HG02588 (cell line): ENCODE measurements around the gene PLCL1.
A peak's percentile ranks its signal among the peaks of the same experiment; 100 is the strongest.

ENCODE experiments used
- ATAC-seq: cut with Tn5 transposase; IDR thresholded peaks from one replicate; pipeline ENCODE4 v1.9.1; 2021; ENCODE audit warnings: mild to moderate bottlenecking, moderate library complexity; ENCODE audit not compliant: unreplicated experiment

The PLCL1 gene

GRCh38 chr2:197804049-197804757 is at the start of gene PLCL1:
TSS of gene PLCL1 (plus strand) at chr2:197804593.
- peak; percentile 100 for ATAC-seq

- no peak for ATAC-seq
Measured at GRCh38 chr2:197759013-197759412, 45.4 kb upstream of the PLCL1 start.

DNA sequence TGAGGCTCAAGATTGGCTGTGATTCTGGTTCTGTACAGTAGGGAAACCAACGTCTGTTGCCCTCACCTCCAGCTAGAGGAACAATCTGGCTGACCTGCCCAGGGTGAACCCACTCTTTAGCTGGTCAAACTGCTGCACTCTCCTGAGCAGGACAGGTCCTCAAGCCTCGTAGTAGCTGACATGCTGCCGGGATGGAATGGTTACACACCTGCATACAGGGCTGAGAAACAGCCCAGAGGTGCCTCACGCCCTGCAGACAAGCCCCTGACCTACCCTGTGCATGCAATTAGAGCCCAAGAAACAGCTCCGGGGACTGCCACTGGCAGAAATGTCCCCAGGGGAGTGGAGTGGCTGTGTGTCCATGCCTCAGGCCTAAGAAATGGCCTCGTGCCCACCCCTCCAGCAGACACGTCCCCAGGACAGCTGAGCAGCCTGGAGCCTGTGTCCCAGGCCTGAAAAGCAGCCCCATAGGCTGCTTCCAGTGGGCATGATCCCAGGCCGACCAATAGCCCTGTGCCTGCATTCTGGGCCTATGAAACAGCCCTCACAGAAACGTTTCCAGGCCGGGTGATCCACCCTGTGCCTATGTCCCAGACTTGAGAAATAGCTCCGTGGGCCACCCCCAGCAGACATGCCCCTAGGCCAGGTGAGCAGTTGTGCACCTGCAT is 44.6 kb upstream of the PLCL1 start:
- ATAC-seq: no peak

DNA sequence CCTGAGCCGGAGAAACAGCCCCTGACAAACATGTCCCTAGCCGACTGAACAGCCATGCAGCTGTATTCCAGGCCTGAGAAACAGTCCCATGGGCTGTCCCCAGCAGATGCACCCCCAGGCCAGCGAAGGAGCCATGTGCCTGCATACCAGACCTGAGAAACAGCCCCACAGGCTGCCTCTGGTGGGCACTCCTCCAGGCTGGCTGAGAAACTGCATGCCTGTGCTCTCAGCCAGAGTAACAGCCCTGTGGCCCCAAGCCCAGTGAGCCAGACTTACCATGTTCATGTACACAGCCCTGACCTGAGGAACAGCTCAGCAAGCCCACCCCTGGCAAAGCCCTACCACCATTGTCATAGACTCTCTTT is 44.1 kb upstream of the PLCL1 start:
- ATAC-seq: no peak

DNA sequence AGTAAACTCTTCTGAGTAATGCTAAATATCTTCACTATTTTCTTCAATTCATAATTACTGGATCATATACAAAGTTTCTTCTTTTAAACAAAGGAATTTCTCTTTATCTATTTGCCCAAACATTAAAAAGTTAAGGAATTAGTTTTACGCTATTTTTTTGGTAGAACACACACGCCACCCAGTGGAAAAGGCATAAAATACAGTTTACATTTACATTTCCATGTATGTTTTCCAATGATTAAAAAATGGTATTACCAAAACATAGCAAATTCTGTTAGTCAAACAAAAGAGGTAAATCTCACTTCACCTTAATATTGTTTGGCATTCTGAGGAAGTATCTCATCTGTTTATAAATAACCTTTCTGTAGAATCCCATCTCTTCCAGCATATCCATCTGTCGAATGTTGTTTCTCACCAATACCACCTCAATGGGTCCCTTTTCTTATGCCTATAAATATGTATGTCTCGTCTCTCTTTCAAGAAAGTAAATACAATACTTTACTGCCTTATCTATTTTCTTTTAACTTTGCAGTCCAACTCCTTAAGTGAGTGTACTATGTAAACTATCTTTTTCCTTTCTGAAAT is 26.5 kb upstream of the PLCL1 start:
- no peak for ATAC-seq

DNA sequence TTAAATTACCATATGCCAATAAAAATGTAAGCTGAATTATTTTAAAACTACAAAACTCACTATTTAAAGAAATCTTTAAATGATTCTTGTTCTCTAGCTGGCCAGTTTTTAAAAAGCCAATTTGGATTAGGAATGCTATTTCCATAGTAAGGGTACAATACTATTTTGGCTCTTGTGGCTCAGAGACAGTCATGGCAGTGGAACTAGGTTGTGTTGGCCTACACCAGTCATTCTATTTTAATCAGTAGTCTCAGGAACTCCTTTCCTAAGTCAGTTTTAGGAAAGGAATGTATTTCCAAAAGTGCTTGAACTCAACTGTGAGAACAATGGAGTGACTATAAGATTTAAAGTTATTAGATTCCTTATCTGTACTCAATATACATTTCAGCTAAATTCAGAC is 25.1 kb upstream of the PLCL1 start:
- ATAC-seq: no peak

DNA sequence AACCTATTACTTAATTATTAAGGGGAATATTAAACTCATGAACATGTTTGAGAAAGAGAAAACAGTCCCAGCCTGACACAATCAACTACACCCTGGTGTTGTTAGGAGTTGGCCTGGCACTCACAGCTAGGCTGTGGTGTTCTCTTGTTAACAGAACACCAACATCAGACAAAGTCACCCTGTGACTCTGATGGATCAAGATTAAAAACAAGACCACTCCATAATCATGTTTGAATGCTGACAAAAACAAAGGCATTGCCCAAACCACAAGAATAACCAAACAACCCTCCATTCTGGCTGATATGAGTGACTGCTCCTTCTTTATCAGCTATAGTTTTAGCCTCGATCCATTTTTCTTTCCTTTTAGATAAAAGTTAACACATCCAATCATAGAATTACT is 22.3 kb upstream of the PLCL1 start:
- ATAC-seq: no peak

GRCh38 chr2:197784956-197785941 is 19.1 kb upstream of the PLCL1 start, which contains the start of gene BOLL:
TSS of gene BOLL (minus strand) at chr2:197785319. CDS start at chr2:197781850, 3,469 bp downstream.
- ATAC-seq: no peak

DNA sequence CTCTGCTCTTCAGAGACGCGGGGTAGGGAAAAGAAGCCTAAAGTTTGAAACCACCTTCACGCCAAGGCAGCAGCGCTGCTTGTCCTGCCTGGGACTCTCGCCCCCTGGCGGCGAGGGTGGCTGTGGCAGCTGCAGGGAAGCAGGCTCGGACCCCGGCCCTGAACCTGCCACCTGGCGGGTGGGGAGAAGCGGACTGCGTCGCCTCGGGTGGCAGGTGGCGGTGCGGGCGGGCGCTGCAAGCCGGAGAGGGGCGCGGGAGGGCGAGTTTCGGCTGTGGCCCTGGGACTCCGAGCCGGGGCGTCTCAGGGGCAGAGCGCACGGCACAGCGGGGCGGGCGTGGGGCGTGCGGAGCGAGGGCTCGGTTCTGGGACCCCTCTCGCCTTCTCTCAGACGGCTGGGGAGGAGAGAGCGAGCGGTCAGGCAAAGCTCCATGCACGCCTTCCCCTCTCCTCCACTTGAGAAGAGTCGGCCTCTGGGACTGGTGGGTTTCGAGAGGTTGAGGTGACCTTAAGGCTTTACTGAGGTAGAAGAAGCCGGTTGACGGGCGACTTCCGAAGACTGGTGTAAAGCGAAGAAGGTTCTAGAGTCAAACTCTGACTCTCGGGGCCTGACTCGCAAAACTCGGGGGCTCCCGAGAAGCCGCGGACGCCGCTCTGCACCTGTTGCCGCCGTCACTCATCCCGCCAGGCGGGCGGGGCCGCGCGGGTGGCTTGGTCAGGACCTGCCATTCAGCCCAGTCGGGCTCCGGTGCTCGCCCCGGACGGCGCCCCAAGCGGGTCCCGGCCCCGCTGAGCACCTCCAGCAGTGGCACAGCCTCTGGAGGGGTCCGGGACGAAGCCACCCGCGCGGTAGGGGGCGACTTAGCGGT is 18.1 kb upstream of the PLCL1 start:
- ATAC-seq: no peak

- ATAC-seq: no peak
Measured at GRCh38 chr2:197793456-197793855, 10.9 kb upstream of the PLCL1 start.

DNA sequence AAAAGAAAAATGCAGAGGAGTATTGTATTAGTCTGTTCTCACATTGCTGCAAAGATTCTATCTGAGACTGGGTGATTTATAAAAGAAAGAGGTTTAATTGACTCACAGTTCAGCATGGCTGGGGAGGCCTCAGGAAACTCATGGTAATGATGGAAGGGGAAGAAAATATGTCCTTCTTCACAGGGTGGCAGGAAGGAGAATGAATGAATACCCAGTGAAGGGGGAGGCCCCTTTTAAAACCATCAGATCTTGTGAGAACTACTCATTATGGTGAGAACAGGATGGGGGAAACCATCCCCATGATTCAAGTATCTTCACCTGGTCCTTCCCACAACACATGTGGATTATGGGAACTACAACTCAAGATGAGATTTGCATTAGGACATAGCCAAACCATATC is 9.1 kb upstream of the PLCL1 start:
- no peak for ATAC-seq

DNA sequence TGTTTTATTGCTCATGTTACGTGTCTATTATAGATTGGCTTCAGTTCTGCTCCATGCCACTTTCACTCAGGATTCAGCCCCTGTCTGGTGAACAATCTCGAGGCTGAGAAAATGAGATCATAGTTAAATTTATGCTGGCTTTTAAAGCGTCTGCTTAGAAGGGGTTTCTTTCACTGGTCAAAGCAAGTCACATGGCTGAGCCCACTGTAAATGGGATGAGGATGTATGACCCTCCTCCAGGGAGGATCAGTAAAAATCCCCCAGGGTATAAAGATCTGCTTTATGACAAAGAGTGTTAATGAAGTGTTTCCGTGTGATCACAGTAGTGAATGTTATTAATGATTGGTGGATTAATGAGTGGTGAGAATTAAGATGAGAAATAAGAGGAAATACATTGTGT is 6.2 kb upstream of the PLCL1 start:
- ATAC-seq: no peak

DNA sequence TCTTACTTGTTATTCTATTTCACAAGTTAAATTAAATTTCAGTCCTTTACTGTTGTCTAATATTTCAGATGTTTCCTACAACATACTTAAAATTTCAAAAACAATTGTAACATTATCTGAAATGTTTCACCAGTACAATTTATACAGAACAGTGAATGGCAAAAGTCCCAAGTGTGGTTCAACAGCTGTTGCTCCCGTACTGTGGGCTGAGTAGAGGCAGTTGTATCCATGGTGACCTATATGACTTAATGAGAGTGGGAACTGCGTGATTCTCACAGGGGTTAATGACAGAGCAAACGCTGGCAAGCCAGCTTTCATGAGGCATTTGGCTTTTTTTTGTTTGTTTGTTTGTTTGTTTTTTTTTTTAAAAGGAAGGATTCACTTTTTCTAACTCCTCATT is 5.3 kb upstream of the PLCL1 start:
- ATAC-seq: no peak

GRCh38 chr2:197800091-197800490 is 4.3 kb upstream of the PLCL1 start:
- ATAC-seq: no peak

DNA sequence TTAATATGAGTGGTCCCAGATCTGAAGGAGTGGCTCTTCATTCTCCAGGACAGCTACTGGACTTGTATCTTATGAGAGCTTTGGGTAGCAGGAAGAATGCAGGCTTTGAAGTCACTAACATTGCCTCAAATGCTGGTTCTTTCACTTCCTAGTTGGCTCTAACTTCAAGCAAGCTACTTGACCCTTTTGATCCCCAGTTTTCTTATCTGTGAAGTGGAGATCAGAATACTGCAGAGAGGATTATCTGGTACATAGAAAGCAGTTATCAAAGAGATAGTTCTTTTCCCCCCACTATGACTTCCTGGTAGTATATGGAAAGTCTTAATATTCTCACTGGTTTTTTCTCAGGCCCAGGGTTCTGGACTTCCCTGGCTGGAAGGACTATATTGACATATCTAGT is 3.4 kb upstream of the PLCL1 start:
- no peak for ATAC-seq

DNA sequence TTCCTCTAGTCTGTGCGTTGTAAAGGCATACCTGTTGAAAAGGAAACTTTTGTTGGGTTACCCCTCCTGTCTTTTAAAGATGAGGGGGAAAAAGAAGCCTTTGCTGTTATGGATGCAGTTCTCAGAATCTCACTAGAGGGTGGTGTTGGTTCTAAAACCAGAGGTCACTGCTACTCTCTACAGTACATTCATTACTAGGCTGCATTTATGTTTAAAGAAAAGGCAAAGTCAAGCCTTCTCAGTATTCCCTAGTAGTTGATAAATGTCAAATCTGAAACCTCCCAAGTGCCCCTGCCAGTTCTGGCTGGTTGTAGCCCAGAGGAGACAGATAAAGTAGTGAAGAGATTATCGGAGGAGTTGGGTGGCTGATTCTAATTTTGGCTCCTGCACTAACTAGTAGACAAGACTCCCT is 1.4 kb upstream of the PLCL1 start:
- ATAC-seq: no peak

GRCh38 chr2:197804758-197805714 is 643 bp downstream of the PLCL1 start:
- peak; percentile 28 for ATAC-seq

DNA sequence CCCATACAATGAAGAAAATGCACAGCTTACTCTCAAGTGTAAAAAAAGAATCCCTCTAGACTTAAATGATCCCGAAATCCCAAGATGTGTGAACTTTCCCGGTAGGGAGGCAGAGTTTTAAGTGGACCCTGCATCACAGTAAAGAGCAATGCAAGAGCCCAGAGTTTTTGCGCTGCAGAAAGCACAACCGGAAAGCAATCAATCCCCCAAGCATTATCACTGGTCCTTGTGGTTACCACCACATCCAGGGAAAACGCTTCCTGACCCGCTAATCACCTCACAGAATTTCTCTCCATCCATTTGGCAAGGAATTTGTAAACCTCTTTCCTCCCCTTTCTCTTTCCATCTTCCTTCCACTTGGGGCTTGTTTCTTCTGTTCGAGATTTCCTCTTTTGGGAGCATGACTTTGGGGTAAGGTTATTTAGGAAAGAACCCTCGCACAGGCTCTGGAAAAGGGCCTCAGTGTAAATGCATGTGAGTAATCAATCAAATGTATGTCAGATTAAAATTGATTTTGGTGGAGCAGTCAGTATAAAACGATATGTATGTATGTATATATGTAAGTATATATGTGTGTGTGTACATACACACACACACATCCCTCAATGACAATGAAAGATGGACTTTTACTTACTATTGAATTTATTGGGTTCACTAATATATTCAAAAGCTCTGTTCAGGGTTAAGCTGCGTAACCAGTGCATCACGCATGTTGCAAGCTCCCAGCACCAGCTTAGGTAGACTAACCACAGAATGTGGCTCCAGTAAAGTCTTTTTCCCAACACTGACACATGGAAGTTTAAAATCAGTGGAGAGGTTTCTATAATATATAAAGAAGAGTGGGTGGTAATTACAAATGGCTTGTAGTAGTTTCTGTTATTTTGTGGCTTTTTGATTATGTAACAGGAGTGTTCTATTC is 1.6 kb downstream of the PLCL1 start:
- no peak for ATAC-seq
